Cardiac muscle cell (in vitro differentiated cells and primary cell): ENCODE results near the gene CAMK2B. TPM values are rescaled to one million over a fixed set of nuclear protein-coding genes. Genes with fewer than 3 reads are reported as not detected.

Experiments used
- DNase-seq, 2 donors: peaks; one replicate each; pipeline versions ENCODE4 v3.0.0 to v3.0.0-alpha.2; 2010 to 2017; ENCODE audit warnings: low read depth in 1 of 2, low spot score in 1 of 2
- H3K27ac ChIP-seq: fragments of 200-600 bp; sonication (generic); 2 replicates; pipeline ENCODE4 v1.5.1; 2016
- H3K27me3 ChIP-seq: fragments of 200-600 bp; sonication (generic); 2 replicates; pipeline ENCODE4 v1.6.0; 2016; ENCODE audit warnings: control low read depth
- H3K36me3 ChIP-seq: fragments of 200-600 bp; sonication (generic); 2 replicates; pipeline ENCODE4 v1.5.1; 2016; ENCODE audit warnings: control low read depth
- H3K4me1 ChIP-seq: fragments of 200-600 bp; sonication (generic); 2 replicates; pipeline ENCODE4 v1.8.1; 2017; ENCODE audit warnings: low read depth, mild to moderate bottlenecking, mixed run types
- H3K4me3 ChIP-seq: fragments of 200-600 bp; sonication (generic); 2 replicates; pipeline ENCODE4 v1.5.1; 2016; ENCODE audit warnings: mild to moderate bottlenecking
- H3K9me3 ChIP-seq: fragments of 200-600 bp; sonication (generic); 2 replicates; pipeline ENCODE4 v1.5.1; 2017; ENCODE audit warnings: low read depth, mild to moderate bottlenecking, control low read depth
- CTCF ChIP-seq: IDR thresholded peaks from 2 replicates; pipeline ENCODE4 v1.5.1; 2012; ENCODE audit warnings: low read depth, mild to moderate bottlenecking, low read length
- polyA plus RNA-seq: library from polyadenylated mRNA; unstranded; fragments of >200 nt; fragmentation: Nextera tagmentation; extraction: Ambion mirVana; gene quantifications from 2 replicates; pipeline ENCODE4 v1.2.1, GENCODE V29; 2016
- total RNA-seq: library from RNA; depleted of rRNA; stranded (reverse); fragments of >200 nt; gene quantifications from 2 replicates; pipeline ENCODE4 v1.2.3, GENCODE V29; 2016

CAMK2B gene
- total and polyA plus RNA-seq, 2 experiments from 2014 or later, result 7.7 to 17.7 TPM

- DNase-seq, result no peak
- no peak overlapping the region for H3K4me3 ChIP-seq
- H3K4me1 ChIP-seq, result no peaks in the 10 kb centered on the region
- no peaks in the 10 kb centered on the region for H3K36me3 ChIP-seq
- no peak overlapping the region for H3K27ac ChIP-seq
- H3K27me3 ChIP-seq, result peaks cover 60% of the 10 kb centered on the region
- no peaks in the 10 kb centered on the region for H3K9me3 ChIP-seq
- TF ChIP-seq CTCF, result no peak
These were observed 4.5 kb downstream of the CAMK2B start for GRCh38 chr7:44320794-44321371.

- H3K27me3 ChIP-seq, result peaks cover 57% of the 10 kb centered on the region
- no peaks in the 10 kb centered on the region for H3K9me3 ChIP-seq
- no peak overlapping the region for H3K27ac ChIP-seq
- no peak overlapping the region for H3K4me3 ChIP-seq
- H3K36me3 ChIP-seq, result no peaks in the 10 kb centered on the region
- no peak for TF ChIP-seq CTCF
- no peak for DNase-seq
- no peaks in the 10 kb centered on the region for H3K4me1 ChIP-seq
These were observed 5.3 kb downstream of the CAMK2B start for GRCh38 chr7:44320141-44320540.

- Histone ChIP-seq H3K36me3 (no peaks in the 10 kb centered on the region), H3K27me3 (peaks cover 40% of the 10 kb centered on the region), H3K4me1 (no peaks in the 10 kb centered on the region), H3K9me3 (no peaks in the 10 kb centered on the region), H3K27ac (no peak overlapping the region), H3K4me3 (no peak overlapping the region)
- no peak for TF ChIP-seq CTCF
- DNase-seq, result no peak
These were observed 7.1 kb downstream of the CAMK2B start for GRCh38 chr7:44318332-44318731.

GRCh38 chr7:44315301-44315903, 10.0 kb downstream of the CAMK2B start:
- Histone ChIP-seq H3K9me3 (no peaks in the 10 kb centered on the region), H3K4me3 (no peak overlapping the region), H3K36me3 (no peaks in the 10 kb centered on the region), H3K4me1 (no peaks in the 10 kb centered on the region), H3K27ac (no peak overlapping the region), H3K27me3 (peaks cover 24% of the 10 kb centered on the region)
- DNase-seq, result no peak
- no peak for TF ChIP-seq CTCF

- Histone ChIP-seq H3K27me3 (peaks cover 27% of the 10 kb centered on the region), H3K27ac (no peak overlapping the region), H3K4me3 (no peak overlapping the region), H3K36me3 (no peaks in the 10 kb centered on the region), H3K4me1 (no peaks in the 10 kb centered on the region), H3K9me3 (no peaks in the 10 kb centered on the region)
- DNase-seq, result no peak
- no peak for TF ChIP-seq CTCF
These were observed 11.8 kb downstream of the CAMK2B start for GRCh38 chr7:44313621-44314031.
